Spleen (tissue), 7 donors: Measurements from ENCODE around the gene TEKTIP1.

Experiments
- POLR2A ChIP-seq, 3 donors: fragments of 450-650 bp; IDR thresholded peaks; one replicate each; pipeline ENCODE4 v1.5.1; 2017; ENCODE audit warnings: antibody characterized with exemption in 3 of 3, mild to moderate bottlenecking in 1 of 3
- TF ChIP-seq, protein P1 (sequence below), 11 experiments: fragments of 200-600 bp in 7 of 11; fragments of 450-650 bp in 4 of 11; sonication (generic) in 4 of 11; IDR thresholded peaks in 8 of 11; conservative IDR thresholded peaks in 3 of 11; 1 replicate in 7 of 11; 2 replicates in 4 of 11; pipeline versions ENCODE4 v1.4.0 to v1.8.0; 2016 to 2021; ENCODE audit warnings: antibody characterized with exemption in 11 of 11, inconsistent platforms in 4 of 11, mild to moderate bottlenecking in 1 of 11
- donor health status: DM: no; HTN: no; CAD: no; lungs with moderate emphysema.
- donor health status: DM: no; HTN: no; CAD: no.
- donor health status: DM: no; HTN: no; CAD: no.

GRCh38 chr19:3496392-3497273 is 42.3 kb upstream of the TEKTIP1 start:
- TF ChIP-seq, protein P1, sequence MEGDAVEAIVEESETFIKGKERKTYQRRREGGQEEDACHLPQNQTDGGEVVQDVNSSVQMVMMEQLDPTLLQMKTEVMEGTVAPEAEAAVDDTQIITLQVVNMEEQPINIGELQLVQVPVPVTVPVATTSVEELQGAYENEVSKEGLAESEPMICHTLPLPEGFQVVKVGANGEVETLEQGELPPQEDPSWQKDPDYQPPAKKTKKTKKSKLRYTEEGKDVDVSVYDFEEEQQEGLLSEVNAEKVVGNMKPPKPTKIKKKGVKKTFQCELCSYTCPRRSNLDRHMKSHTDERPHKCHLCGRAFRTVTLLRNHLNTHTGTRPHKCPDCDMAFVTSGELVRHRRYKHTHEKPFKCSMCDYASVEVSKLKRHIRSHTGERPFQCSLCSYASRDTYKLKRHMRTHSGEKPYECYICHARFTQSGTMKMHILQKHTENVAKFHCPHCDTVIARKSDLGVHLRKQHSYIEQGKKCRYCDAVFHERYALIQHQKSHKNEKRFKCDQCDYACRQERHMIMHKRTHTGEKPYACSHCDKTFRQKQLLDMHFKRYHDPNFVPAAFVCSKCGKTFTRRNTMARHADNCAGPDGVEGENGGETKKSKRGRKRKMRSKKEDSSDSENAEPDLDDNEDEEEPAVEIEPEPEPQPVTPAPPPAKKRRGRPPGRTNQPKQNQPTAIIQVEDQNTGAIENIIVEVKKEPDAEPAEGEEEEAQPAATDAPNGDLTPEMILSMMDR (IDR thresholded peaks at IDR 0.05 in 8 of 11, conservative IDR thresholded peaks at IDR 0.05 in 3 of 11), result no peak
- TF ChIP-seq POLR2A (IDR thresholded peaks at IDR 0.05), result no peak
